Brain microvascular endothelial cell (primary cell): ENCODE measurements around the gene CALHM1.

ENCODE experiments used
- DNase-seq: peaks from one replicate; pipeline ENCODE4 v3.0.0-alpha.2; 2020
- H3K27ac ChIP-seq: fragments of 250-450 bp; sonication (Bioruptor Pico); 2 replicates; pipeline ENCODE4 v1.5.1; 2020; ENCODE audit warnings: mild to moderate bottlenecking, moderate library complexity
- H3K27me3 ChIP-seq: fragments of 250-450 bp; sonication (Bioruptor Pico); replicated peaks from 2 replicates; pipeline ENCODE4 v1.5.1; 2020; ENCODE audit warnings: mild to moderate bottlenecking
- H3K36me3 ChIP-seq: fragments of 250-450 bp; sonication (Bioruptor Pico); replicated peaks from 2 replicates; pipeline ENCODE4 v1.5.1; 2020; ENCODE audit warnings: mild to moderate bottlenecking
- H3K4me3 ChIP-seq: 2 replicates; pipeline ENCODE4 v1.5.1; 2011; ENCODE audit warnings: low read depth, mild to moderate bottlenecking, control low read depth, low read length, moderate library complexity
- CTCF ChIP-seq: IDR thresholded peaks from 2 replicates; pipeline ENCODE4 v1.5.1; 2011; ENCODE audit warnings: low read depth, mild to moderate bottlenecking, moderate library complexity, low read length, control low read depth, inconsistent platforms; ENCODE audit errors: missing control alignments
- in situ Hi-C: cut with HindIII; loops from 2 replicates; pipeline ENCODE4 v1.10.0; 2017; ENCODE audit warnings: low sequenced_read_pairs, low pct_ligation_motif_present

CALHM1 gene

GRCh38 chr10:103431902-103432301 lies 26.8 kb downstream of the CALHM1 start:
- TF ChIP-seq CTCF = no peak
- peaks cover 82% of the 10 kb centered on the region for H3K36me3 ChIP-seq
- H3K27me3 ChIP-seq = no peaks in the 10 kb centered on the region
- no peak overlapping the region for H3K27ac ChIP-seq
- DNase-seq = no peak
- in situ Hi-C loops = no loop called here
- H3K4me3 ChIP-seq = no peak overlapping the region

DNA sequence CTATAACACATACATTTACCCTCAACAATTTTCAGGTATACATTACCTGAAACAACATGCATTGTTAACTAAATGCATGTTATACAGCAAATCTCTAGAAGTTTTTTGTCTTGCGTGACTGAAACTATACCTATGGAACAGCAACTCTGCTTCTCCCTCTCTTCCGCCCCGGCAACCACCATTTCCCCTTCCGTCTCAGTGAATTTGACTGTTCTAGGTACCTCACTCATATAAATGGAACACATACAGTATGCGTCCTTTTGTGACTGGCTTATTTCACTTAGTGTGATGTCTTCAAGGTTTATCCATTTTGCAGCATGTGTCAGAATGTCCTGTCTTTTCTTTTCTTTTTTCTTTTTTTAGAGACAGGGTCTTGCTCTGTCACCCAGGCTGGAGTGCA lies 29.1 kb downstream of the CALHM1 start:
- no peak for TF ChIP-seq CTCF
- DNase-seq = no peak
- in situ Hi-C loops = no loop called here
- H3K27ac ChIP-seq = no peak overlapping the region
- H3K4me3 ChIP-seq = no peak overlapping the region
- peaks cover 86% of the 10 kb centered on the region for H3K36me3 ChIP-seq
- no peaks in the 10 kb centered on the region for H3K27me3 ChIP-seq

- in situ Hi-C loops = no loop called here
- Histone ChIP-seq H3K27me3 (no peaks in the 10 kb centered on the region), H3K27ac (no peak overlapping the region), H3K36me3 (peaks cover 86% of the 10 kb centered on the region), H3K4me3 (no peak overlapping the region)
- no peak for TF ChIP-seq CTCF
- DNase-seq = no peak
These were observed 29.6 kb downstream of the CALHM1 start for GRCh38 chr10:103428989-103429643.

- in situ Hi-C loops = no loop called here
- H3K36me3 ChIP-seq = peaks cover 86% of the 10 kb centered on the region
- no peak for TF ChIP-seq CTCF
These were observed 30.8 kb downstream of the CALHM1 start for GRCh38 chr10:103427866-103428265.

GRCh38 chr10:103423748-103424147 lies 35.0 kb downstream of the CALHM1 start:
- in situ Hi-C loops = no loop called here
- Histone ChIP-seq H3K36me3 (peaks cover 86% of the 10 kb centered on the region), H3K27me3 (no peaks in the 10 kb centered on the region), H3K27ac (no peak overlapping the region), H3K4me3 (no peak overlapping the region)
- no peak for DNase-seq
- no peak for TF ChIP-seq CTCF

More at GRCh38 chr10:103427866-103428265, 30.8 kb downstream of the CALHM1 start:
- Histone ChIP-seq H3K4me3 (no peak overlapping the region), H3K27ac (no peak overlapping the region), H3K27me3 (no peaks in the 10 kb centered on the region)
- no peak for DNase-seq

DNA sequence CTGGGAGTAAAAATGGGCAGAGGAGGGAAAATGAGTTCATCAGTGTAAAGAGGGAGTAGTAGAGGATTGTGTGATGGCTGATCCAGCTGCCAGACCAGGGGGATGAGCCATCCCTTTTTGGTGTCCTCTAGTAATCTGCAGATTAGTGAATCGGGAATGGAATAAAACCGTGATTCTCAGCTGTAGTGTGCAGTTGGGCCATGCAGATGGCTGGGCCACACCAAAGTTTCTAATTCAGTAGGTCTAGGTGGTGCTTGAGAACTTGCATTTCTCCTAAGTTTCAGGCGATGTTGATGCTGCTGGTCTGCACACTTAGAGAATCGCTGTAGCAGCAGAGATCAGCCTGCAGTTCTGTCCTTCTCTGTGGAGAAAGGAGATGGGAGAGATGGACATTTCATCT lies 39.6 kb downstream of the CALHM1 start:
- Histone ChIP-seq H3K27ac (no peak overlapping the region), H3K36me3 (peaks cover 84% of the 10 kb centered on the region)

More for the DNA sequence above, 39.6 kb downstream of the CALHM1 start:
- no peak for DNase-seq
- TF ChIP-seq CTCF = no peak
- in situ Hi-C loops = loop anchor here (10.0 kb wide), 1 partner anchor 56 kb away; the partner anchor contains the start of gene CALHM3
- no peak overlapping the region for H3K4me3 ChIP-seq
- no peaks in the 10 kb centered on the region for H3K27me3 ChIP-seq
